Panc1 (cell line): Measurements from ENCODE around the gene EIF3B.
"Not testable (repeated sequence)": the region's sequence is repeated elsewhere in the genome, so short reads cannot be mapped to it uniquely, and the experiment has no call there.

Experiments used
- POLR2AphosphoS5 ChIP-seq: IDR thresholded peaks from 2 replicates; pipeline ENCODE4 v1.6.1; 2012; ENCODE audit warnings: mild to moderate bottlenecking, low read depth, low read length, moderate library complexity
- TCF7L2 ChIP-seq: IDR thresholded peaks from 2 replicates; pipeline ENCODE4 v1.6.1; 2011; ENCODE audit warnings: mild to moderate bottlenecking, low read depth, low read length, inconsistent platforms
- TF ChIP-seq, protein P1 (sequence below): fragments of 450-650 bp; IDR thresholded peaks from 2 replicates; pipeline ENCODE4 v1.5.1; 2017; ENCODE audit warnings: mild to moderate bottlenecking
- TF ChIP-seq, protein P2 (sequence below), 2 experiments: IDR thresholded peaks; 2 replicates each; pipeline ENCODE4 v1.6.1; 2011 to 2012; ENCODE audit warnings: low read depth in 2 of 2, control low read depth in 1 of 2, low read length in 1 of 2, mild to moderate bottlenecking in 1 of 2, moderate library complexity in 1 of 2; ENCODE audit not compliant: insufficient read depth in 1 of 2

DNA sequence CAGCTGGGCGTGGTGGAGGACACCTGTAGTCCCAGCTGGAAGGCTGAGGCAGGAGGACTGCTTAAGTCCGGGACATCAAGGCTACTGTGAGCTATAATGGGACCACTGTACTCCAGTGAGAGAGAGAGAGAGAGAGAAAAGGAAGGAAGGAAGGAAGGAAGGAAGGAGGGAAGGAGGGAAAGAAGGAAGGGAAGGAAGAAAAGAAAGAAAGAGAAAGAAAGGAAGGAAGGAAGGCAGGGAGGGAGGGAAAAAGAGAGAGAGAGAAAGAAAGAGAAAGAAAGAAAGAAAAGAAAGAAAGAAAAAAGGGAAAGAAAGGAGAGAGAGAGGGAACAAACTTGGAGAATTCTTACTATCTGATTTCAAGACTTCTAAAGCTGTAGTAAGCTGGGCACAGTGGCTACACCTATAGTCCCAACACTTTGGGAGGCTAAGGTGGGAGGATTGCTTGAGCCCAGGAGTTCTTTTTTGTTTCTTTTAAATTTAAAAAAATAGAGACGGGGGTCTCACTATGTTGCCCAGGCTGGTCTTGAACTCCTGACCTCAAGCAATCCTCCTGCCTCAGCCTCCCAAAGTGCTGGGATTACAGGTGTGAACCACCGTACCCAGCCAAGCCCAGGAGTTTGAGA is 21.9 kb upstream of the EIF3B start:
- TF ChIP-seq, protein P1, sequence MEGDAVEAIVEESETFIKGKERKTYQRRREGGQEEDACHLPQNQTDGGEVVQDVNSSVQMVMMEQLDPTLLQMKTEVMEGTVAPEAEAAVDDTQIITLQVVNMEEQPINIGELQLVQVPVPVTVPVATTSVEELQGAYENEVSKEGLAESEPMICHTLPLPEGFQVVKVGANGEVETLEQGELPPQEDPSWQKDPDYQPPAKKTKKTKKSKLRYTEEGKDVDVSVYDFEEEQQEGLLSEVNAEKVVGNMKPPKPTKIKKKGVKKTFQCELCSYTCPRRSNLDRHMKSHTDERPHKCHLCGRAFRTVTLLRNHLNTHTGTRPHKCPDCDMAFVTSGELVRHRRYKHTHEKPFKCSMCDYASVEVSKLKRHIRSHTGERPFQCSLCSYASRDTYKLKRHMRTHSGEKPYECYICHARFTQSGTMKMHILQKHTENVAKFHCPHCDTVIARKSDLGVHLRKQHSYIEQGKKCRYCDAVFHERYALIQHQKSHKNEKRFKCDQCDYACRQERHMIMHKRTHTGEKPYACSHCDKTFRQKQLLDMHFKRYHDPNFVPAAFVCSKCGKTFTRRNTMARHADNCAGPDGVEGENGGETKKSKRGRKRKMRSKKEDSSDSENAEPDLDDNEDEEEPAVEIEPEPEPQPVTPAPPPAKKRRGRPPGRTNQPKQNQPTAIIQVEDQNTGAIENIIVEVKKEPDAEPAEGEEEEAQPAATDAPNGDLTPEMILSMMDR: not testable (repeated sequence)
- TF ChIP-seq, protein P2, sequence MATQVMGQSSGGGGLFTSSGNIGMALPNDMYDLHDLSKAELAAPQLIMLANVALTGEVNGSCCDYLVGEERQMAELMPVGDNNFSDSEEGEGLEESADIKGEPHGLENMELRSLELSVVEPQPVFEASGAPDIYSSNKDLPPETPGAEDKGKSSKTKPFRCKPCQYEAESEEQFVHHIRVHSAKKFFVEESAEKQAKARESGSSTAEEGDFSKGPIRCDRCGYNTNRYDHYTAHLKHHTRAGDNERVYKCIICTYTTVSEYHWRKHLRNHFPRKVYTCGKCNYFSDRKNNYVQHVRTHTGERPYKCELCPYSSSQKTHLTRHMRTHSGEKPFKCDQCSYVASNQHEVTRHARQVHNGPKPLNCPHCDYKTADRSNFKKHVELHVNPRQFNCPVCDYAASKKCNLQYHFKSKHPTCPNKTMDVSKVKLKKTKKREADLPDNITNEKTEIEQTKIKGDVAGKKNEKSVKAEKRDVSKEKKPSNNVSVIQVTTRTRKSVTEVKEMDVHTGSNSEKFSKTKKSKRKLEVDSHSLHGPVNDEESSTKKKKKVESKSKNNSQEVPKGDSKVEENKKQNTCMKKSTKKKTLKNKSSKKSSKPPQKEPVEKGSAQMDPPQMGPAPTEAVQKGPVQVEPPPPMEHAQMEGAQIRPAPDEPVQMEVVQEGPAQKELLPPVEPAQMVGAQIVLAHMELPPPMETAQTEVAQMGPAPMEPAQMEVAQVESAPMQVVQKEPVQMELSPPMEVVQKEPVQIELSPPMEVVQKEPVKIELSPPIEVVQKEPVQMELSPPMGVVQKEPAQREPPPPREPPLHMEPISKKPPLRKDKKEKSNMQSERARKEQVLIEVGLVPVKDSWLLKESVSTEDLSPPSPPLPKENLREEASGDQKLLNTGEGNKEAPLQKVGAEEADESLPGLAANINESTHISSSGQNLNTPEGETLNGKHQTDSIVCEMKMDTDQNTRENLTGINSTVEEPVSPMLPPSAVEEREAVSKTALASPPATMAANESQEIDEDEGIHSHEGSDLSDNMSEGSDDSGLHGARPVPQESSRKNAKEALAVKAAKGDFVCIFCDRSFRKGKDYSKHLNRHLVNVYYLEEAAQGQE (IDR thresholded peaks at IDR 0.05; ENCODE audit: insufficient read depth in 1 of 2, low read depth in 2 of 2, low read length in 1 of 2): not testable (repeated sequence)
- TF ChIP-seq TCF7L2, POLR2AphosphoS5: not testable (repeated sequence)
